Caco-2 (cell line): ENCODE data around the gene NANOS1. TPM values are rescaled to one million over a fixed set of nuclear protein-coding genes. Genes with fewer than 3 reads are reported as not detected.

Experiments
- BruUV-seq: library from RNA; stranded (reverse); fragments of 400-500 nt; replicated peaks from 2 replicates; lab custom pipeline; 2021; lab: Mats Ljungman, UMichigan
- CTCF ChIA-PET: fragments of 300-600 bp; sonication (Branson Sonifier 250); formaldehyde crosslinking; loops from one replicate; lab custom pipeline; 2022; ENCODE audit warnings: antibody characterized with exemption; lab: Charles Lee
- POLR2A ChIA-PET: fragments of 300-600 bp; sonication (Branson Sonifier 250); formaldehyde crosslinking; loops from one replicate; lab custom pipeline; 2022; ENCODE audit warnings: antibody characterized with exemption; lab: Charles Lee
- DNase-seq, 2 experiments: peaks; one replicate each; pipeline versions ENCODE4 v3.0.0 to v3.0.0-alpha.2; 2020 to 2022
- H3K27me3 ChIP-seq: replicated peaks from 2 replicates; pipeline ENCODE4 v1.6.0; 2011; ENCODE audit warnings: low read length; ENCODE audit not compliant: control insufficient read depth, insufficient read depth
- H3K36me3 ChIP-seq: 2 replicates; pipeline ENCODE4 v1.5.1; 2011; ENCODE audit warnings: low read length; ENCODE audit not compliant: control insufficient read depth, insufficient read depth
- H3K4me1 ChIP-seq: fragments of 250-450 bp; sonication (Bioruptor Pico); 2 replicates; pipeline ENCODE4 v1.5.1; 2020; ENCODE audit warnings: mild to moderate bottlenecking
- H3K4me3 ChIP-seq: 2 replicates; pipeline ENCODE4 v1.5.1; 2011; ENCODE audit warnings: low read depth, mild to moderate bottlenecking, control low read depth, low read length
- H3K9me3 ChIP-seq: fragments of 250-450 bp; sonication (Bioruptor Pico); 2 replicates; pipeline ENCODE4 v1.5.1; 2020; ENCODE audit warnings: mild to moderate bottlenecking, moderate library complexity
- H3K27ac Mint-ChIP-seq: one replicate; pipeline ENCODE4 v1.8.0; 2022; ENCODE audit warnings: mixed read lengths; ENCODE audit not compliant: unreplicated experiment
- H3K27me3 Mint-ChIP-seq: one replicate; pipeline ENCODE4 v1.8.0; 2022; ENCODE audit warnings: mixed read lengths; ENCODE audit not compliant: insufficient read depth, unreplicated experiment
- H3K36me3 Mint-ChIP-seq: one replicate; pipeline ENCODE4 v1.8.0; 2022; ENCODE audit warnings: mild to moderate bottlenecking, mixed read lengths; ENCODE audit not compliant: insufficient read depth, unreplicated experiment
- H3K4me1 Mint-ChIP-seq: one replicate; pipeline ENCODE4 v1.8.0; 2022; ENCODE audit warnings: low read depth, mixed read lengths; ENCODE audit not compliant: unreplicated experiment
- H3K4me3 Mint-ChIP-seq: one replicate; pipeline ENCODE4 v1.8.0; 2022; ENCODE audit warnings: mild to moderate bottlenecking, moderate library complexity, mixed read lengths; ENCODE audit not compliant: unreplicated experiment
- H3K9me3 Mint-ChIP-seq: one replicate; pipeline ENCODE4 v1.8.0; 2022; ENCODE audit warnings: mixed read lengths; ENCODE audit not compliant: unreplicated experiment
- intact Hi-C: fragments of 100-400 bp; cut with micrococcal nuclease; formaldehyde crosslinking; loops from one replicate; pipeline ENCODE4 v1.10.0; 2022; ENCODE audit not compliant: unreplicated experiment
- total RNA-seq: library from RNA; stranded (reverse); gene quantifications from 2 replicates; pipeline ENCODE4 v1.2.3, GENCODE V29; 2022
- TF ChIP-seq, protein P1 (sequence below), 2 experiments: fragments of 200-600 bp in 1 of 2; IDR thresholded peaks; 1 replicate in 1 of 2; 2 replicates in 1 of 2; pipeline versions ENCODE4 v1.5.1 to v1.8.0; 2011 to 2022; ENCODE audit warnings: antibody characterized with exemption in 1 of 2, control low read depth in 1 of 2, inconsistent platforms in 1 of 2, low read depth in 1 of 2, low read length in 1 of 2, mild to moderate bottlenecking in 1 of 2, moderate library complexity in 1 of 2; ENCODE audit not compliant: insufficient read depth in 1 of 2, severe bottlenecking in 1 of 2, unreplicated experiment in 1 of 2

Gene NANOS1
- total RNA-seq, 1 experiment from 2014 or later = 5.9 TPM

DNA sequence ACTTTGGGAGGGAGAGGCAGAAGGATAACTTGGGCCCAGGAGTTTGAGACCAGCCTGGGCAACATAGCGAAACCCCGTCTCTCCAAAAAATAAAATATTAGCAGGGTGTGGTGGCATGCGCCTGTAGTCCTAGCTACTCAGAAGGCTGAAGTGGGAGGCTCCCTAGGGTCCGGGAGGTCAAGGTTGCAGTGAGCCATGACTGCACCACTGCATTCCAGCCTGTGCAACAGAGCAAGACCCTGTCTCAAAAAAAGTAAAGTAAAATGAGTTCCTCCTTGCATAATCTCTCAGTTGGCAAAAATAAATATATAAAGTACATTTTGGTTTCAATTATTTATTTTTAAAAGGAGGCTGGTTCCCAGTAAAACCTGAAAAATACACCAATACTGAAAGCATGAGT lies 11.8 kb downstream of the NANOS1 start:
- Mint-ChIP-seq H3K4me1 (peaks cover 7% of the 10 kb centered on the region), H3K36me3 (peaks cover 97% of the 10 kb centered on the region), H3K27ac (no peak overlapping the region), H3K27me3 (no peaks in the 10 kb centered on the region), H3K9me3 (no peaks in the 10 kb centered on the region), H3K4me3 (no peak overlapping the region)
- intact Hi-C loops = no loop called here
- CTCF ChIA-PET = no interaction called here
- peaks cover 5% of the 10 kb centered on the region for H3K36me3 ChIP-seq
- H3K27me3 ChIP-seq = no peaks in the 10 kb centered on the region
- no peaks in the 10 kb centered on the region for H3K9me3 ChIP-seq
- TF ChIP-seq, protein P1, sequence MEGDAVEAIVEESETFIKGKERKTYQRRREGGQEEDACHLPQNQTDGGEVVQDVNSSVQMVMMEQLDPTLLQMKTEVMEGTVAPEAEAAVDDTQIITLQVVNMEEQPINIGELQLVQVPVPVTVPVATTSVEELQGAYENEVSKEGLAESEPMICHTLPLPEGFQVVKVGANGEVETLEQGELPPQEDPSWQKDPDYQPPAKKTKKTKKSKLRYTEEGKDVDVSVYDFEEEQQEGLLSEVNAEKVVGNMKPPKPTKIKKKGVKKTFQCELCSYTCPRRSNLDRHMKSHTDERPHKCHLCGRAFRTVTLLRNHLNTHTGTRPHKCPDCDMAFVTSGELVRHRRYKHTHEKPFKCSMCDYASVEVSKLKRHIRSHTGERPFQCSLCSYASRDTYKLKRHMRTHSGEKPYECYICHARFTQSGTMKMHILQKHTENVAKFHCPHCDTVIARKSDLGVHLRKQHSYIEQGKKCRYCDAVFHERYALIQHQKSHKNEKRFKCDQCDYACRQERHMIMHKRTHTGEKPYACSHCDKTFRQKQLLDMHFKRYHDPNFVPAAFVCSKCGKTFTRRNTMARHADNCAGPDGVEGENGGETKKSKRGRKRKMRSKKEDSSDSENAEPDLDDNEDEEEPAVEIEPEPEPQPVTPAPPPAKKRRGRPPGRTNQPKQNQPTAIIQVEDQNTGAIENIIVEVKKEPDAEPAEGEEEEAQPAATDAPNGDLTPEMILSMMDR (IDR thresholded peaks at IDR 0.05; ENCODE audit: insufficient read depth in 1 of 2, low read depth in 1 of 2, low read length in 1 of 2, severe bottlenecking in 1 of 2, unreplicated experiment in 1 of 2) = no peak
- no TSS peak for BruUV-seq
- H3K4me3 ChIP-seq = no peak overlapping the region
- no peaks in the 10 kb centered on the region for H3K4me1 ChIP-seq
- DNase-seq = no peak
- POLR2A ChIA-PET = no interaction called here

DNA sequence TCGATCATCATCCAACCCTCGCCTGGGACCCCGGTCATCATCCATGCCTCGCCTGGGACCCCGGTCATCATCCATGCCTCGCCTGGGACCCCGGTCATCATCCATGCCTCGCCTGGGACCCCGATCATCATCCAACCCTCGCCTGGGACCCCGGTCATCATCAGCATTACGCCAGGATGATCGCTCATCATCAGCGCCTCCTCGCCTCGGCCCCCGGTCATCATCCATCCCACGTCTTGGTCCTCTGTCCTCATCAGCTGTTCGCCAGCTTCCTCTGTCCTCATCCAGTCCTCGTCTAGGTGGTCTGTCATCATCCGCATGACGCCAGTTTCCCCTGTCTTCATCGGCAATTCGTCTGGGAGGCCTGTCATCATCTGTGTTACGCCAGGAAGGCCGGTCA lies 12.7 kb downstream of the NANOS1 start:
- Mint-ChIP-seq H3K27ac (peak overlapping the region; percentile 61), H3K4me1 (peaks cover 7% of the 10 kb centered on the region), H3K9me3 (no peaks in the 10 kb centered on the region), H3K36me3 (peaks cover 97% of the 10 kb centered on the region), H3K27me3 (no peaks in the 10 kb centered on the region), H3K4me3 (no peak overlapping the region)
- H3K27me3 ChIP-seq = no peaks in the 10 kb centered on the region
- TF ChIP-seq, protein P1 (IDR thresholded peaks at IDR 0.05; ENCODE audit: insufficient read depth in 1 of 2, low read depth in 1 of 2, low read length in 1 of 2, severe bottlenecking in 1 of 2, unreplicated experiment in 1 of 2) = no peak
- no peak for DNase-seq
- H3K9me3 ChIP-seq = no peaks in the 10 kb centered on the region
- H3K4me1 ChIP-seq = no peaks in the 10 kb centered on the region
- H3K4me3 ChIP-seq = no peak overlapping the region
- peaks cover 5% of the 10 kb centered on the region for H3K36me3 ChIP-seq
- intact Hi-C loops = no loop called here
- POLR2A ChIA-PET = no interaction called here
- BruUV-seq = TSS peak; percentile 99
- CTCF ChIA-PET = no interaction called here

DNA sequence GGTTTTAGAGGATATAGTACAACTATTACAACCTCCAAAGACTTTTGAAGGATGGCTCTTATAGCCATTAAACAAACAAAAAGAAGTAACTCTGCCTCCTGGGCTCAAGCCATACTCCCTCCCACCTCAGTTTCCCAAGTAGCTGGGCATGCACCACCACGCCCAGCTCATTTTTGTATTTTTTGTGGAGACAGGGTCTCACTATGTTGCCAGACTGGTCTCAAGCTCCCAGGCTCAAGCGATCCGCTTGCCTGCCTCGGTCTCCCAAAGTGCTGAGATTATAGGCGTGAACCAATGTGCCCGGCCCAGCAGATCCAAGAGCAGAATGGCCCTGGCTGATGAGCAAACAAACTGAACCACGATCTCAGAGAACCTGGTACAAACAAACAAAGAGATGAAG lies 16.0 kb downstream of the NANOS1 start:
- ChIA-PET CTCF (no interaction called here), POLR2A (no interaction called here)
- H3K36me3 ChIP-seq = peaks cover 8% of the 10 kb centered on the region
- no peak overlapping the region for H3K27ac Mint-ChIP-seq
- peaks cover 97% of the 10 kb centered on the region for H3K36me3 Mint-ChIP-seq
- TF ChIP-seq, protein P1 (IDR thresholded peaks at IDR 0.05; ENCODE audit: insufficient read depth in 1 of 2, low read depth in 1 of 2, low read length in 1 of 2, severe bottlenecking in 1 of 2, unreplicated experiment in 1 of 2) = no peak
- H3K4me3 ChIP-seq = no peak overlapping the region
- no peaks in the 10 kb centered on the region for H3K9me3 Mint-ChIP-seq
- no peak for DNase-seq
- no peaks in the 10 kb centered on the region for H3K27me3 Mint-ChIP-seq
- no peaks in the 10 kb centered on the region for H3K4me1 ChIP-seq
- H3K9me3 ChIP-seq = no peaks in the 10 kb centered on the region
- H3K4me3 Mint-ChIP-seq = no peak overlapping the region
- H3K4me1 Mint-ChIP-seq = peaks cover 20% of the 10 kb centered on the region
- no peaks in the 10 kb centered on the region for H3K27me3 ChIP-seq
- intact Hi-C loops = no loop called here
- BruUV-seq = no TSS peak
